ENCODE data around the gene RABL3. TPM values are rescaled to one million over a fixed set of nuclear protein-coding genes. Genes with fewer than 3 reads are reported as not detected.

RABL3 gene
- total and polyA plus RNA-seq, 2 donors (not counting 1 experiment from before 2014, with no cell fraction given), result 11.9 to 13.4 TPM

DNA sequence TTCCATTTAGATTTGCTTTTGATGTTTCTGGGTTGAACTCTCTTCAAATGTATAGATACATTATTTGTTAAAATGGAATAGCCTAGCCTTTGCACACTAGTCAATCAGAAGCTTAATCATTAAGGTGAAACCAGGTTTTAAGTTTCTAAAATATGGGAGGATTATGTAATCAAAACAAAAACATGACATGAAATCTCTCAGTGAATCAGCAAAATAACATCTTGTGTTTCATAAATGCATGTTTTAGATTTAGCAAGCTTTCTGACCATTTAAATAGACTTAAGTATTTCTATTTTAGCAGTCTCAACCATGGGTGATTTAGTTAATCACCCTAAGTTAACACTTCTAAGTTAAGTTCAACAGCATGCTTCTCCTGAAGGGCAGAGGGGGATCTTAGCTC lies 11.5 kb upstream of the RABL3 start:
- no peak overlapping the region for H3K27ac ChIP-seq (ENCODE audit: insufficient read depth, low read length)
- no peak overlapping the region for H3K9ac ChIP-seq (ENCODE audit: insufficient read depth, low read length)
- no peak overlapping the region for H2AFZ ChIP-seq (ENCODE audit: low read length)
- H3K27me3 ChIP-seq (ENCODE audit: control insufficient read depth, insufficient read depth, low read length), result no peaks in the 10 kb centered on the region
- no peak for DNase-seq (ENCODE audit: low read depth in 2 of 2)
- peaks cover 1% of the 10 kb centered on the region for H3K79me2 ChIP-seq (ENCODE audit: control insufficient read depth, insufficient read depth, low read length)
- H3K4me2 ChIP-seq (ENCODE audit: extremely low read depth, insufficient read depth, low read length), result no peak overlapping the region
- no peak overlapping the region for H3K4me3 ChIP-seq (replicated peaks in 1 of 4; ENCODE audit: control extremely low read depth in 1 of 4, insufficient read depth in 1 of 4, low read depth in 3 of 4, low read length in 4 of 4)
- no peaks in the 10 kb centered on the region for H4K20me1 ChIP-seq (ENCODE audit: control insufficient read depth, extremely low read depth, insufficient read depth, low read length)
- no peaks in the 10 kb centered on the region for H3K9me3 ChIP-seq (ENCODE audit: control insufficient read depth, insufficient read depth, low read depth, low read length)
- H3K4me1 ChIP-seq (ENCODE audit: control insufficient read depth, extremely low read depth, insufficient read depth, low read length), result no peaks in the 10 kb centered on the region
- TF ChIP-seq, protein P1, sequence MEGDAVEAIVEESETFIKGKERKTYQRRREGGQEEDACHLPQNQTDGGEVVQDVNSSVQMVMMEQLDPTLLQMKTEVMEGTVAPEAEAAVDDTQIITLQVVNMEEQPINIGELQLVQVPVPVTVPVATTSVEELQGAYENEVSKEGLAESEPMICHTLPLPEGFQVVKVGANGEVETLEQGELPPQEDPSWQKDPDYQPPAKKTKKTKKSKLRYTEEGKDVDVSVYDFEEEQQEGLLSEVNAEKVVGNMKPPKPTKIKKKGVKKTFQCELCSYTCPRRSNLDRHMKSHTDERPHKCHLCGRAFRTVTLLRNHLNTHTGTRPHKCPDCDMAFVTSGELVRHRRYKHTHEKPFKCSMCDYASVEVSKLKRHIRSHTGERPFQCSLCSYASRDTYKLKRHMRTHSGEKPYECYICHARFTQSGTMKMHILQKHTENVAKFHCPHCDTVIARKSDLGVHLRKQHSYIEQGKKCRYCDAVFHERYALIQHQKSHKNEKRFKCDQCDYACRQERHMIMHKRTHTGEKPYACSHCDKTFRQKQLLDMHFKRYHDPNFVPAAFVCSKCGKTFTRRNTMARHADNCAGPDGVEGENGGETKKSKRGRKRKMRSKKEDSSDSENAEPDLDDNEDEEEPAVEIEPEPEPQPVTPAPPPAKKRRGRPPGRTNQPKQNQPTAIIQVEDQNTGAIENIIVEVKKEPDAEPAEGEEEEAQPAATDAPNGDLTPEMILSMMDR (conservative IDR thresholded peaks at IDR 0.05 in 1 of 2, IDR thresholded peaks at IDR 0.05 in 1 of 2; ENCODE audit: low read depth in 1 of 2, low read length in 2 of 2), result no peak
- no peak for TF ChIP-seq EZH2 (IDR thresholded peaks at IDR 0.05; ENCODE audit: low read length, missing control alignments)
- H3K36me3 ChIP-seq (ENCODE audit: control insufficient read depth, insufficient read depth, low read length), result no peaks in the 10 kb centered on the region

- H4K20me1 ChIP-seq (ENCODE audit: control insufficient read depth, extremely low read depth, insufficient read depth, low read length), result no peaks in the 10 kb centered on the region
- H3K36me3 ChIP-seq (ENCODE audit: control insufficient read depth, insufficient read depth, low read length), result no peaks in the 10 kb centered on the region
- no peaks in the 10 kb centered on the region for H3K9me3 ChIP-seq (ENCODE audit: control insufficient read depth, insufficient read depth, low read depth, low read length)
- H3K27ac ChIP-seq (ENCODE audit: insufficient read depth, low read length), result no peak overlapping the region
- TF ChIP-seq EZH2 (IDR thresholded peaks at IDR 0.05; ENCODE audit: low read length, missing control alignments), result no peak
- TF ChIP-seq, protein P1 (conservative IDR thresholded peaks at IDR 0.05 in 1 of 2, IDR thresholded peaks at IDR 0.05 in 1 of 2; ENCODE audit: low read depth in 1 of 2, low read length in 2 of 2), result no peak
- DNase-seq (ENCODE audit: low read depth in 2 of 2), result no peak
- peaks cover 1% of the 10 kb centered on the region for H3K79me2 ChIP-seq (ENCODE audit: control insufficient read depth, insufficient read depth, low read length)
- no peak overlapping the region for H2AFZ ChIP-seq (ENCODE audit: low read length)
- no peak overlapping the region for H3K4me3 ChIP-seq (replicated peaks in 1 of 4; ENCODE audit: control extremely low read depth in 1 of 4, insufficient read depth in 1 of 4, low read depth in 3 of 4, low read length in 4 of 4)
- H3K4me2 ChIP-seq (ENCODE audit: extremely low read depth, insufficient read depth, low read length), result no peak overlapping the region
- H3K27me3 ChIP-seq (ENCODE audit: control insufficient read depth, insufficient read depth, low read length), result no peaks in the 10 kb centered on the region
- no peaks in the 10 kb centered on the region for H3K4me1 ChIP-seq (ENCODE audit: control insufficient read depth, extremely low read depth, insufficient read depth, low read length)
- H3K9ac ChIP-seq (ENCODE audit: insufficient read depth, low read length), result no peak overlapping the region
These were observed 10.5 kb upstream of the RABL3 start for GRCh38 chr3:120752865-120753264.

- no peak overlapping the region for H3K4me3 ChIP-seq (replicated peaks in 1 of 4; ENCODE audit: control extremely low read depth in 1 of 4, insufficient read depth in 1 of 4, low read depth in 3 of 4, low read length in 4 of 4)
- DNase-seq (ENCODE audit: low read depth in 2 of 2), result no peak
- H3K9me3 ChIP-seq (ENCODE audit: control insufficient read depth, insufficient read depth, low read depth, low read length), result no peaks in the 10 kb centered on the region
- no peak overlapping the region for H3K4me2 ChIP-seq (ENCODE audit: extremely low read depth, insufficient read depth, low read length)
- H2AFZ ChIP-seq (ENCODE audit: low read length), result no peak overlapping the region
- no peak overlapping the region for H3K9ac ChIP-seq (ENCODE audit: insufficient read depth, low read length)
- H3K4me1 ChIP-seq (ENCODE audit: control insufficient read depth, extremely low read depth, insufficient read depth, low read length), result no peaks in the 10 kb centered on the region
- H3K27ac ChIP-seq (ENCODE audit: insufficient read depth, low read length), result no peak overlapping the region
- H4K20me1 ChIP-seq (ENCODE audit: control insufficient read depth, extremely low read depth, insufficient read depth, low read length), result no peaks in the 10 kb centered on the region
- no peak for TF ChIP-seq EZH2 (IDR thresholded peaks at IDR 0.05; ENCODE audit: low read length, missing control alignments)
- TF ChIP-seq, protein P1 (conservative IDR thresholded peaks at IDR 0.05 in 1 of 2, IDR thresholded peaks at IDR 0.05 in 1 of 2; ENCODE audit: low read depth in 1 of 2, low read length in 2 of 2), result no peak
- H3K79me2 ChIP-seq (ENCODE audit: control insufficient read depth, insufficient read depth, low read length), result peaks cover 1% of the 10 kb centered on the region
- H3K27me3 ChIP-seq (ENCODE audit: control insufficient read depth, insufficient read depth, low read length), result no peaks in the 10 kb centered on the region
- no peaks in the 10 kb centered on the region for H3K36me3 ChIP-seq (ENCODE audit: control insufficient read depth, insufficient read depth, low read length)
These were observed 9.9 kb upstream of the RABL3 start for GRCh38 chr3:120752230-120752629.

Data from fibroblast of lung (primary cell).